ENCODE results near the gene MEIS1. TPM values are rescaled to one million over a fixed set of nuclear protein-coding genes. Genes with fewer than 3 reads are reported as not detected.
A peak's percentile ranks its signal among the peaks of the same experiment; 100 is the strongest.
"Not testable (repeated sequence)": the region's sequence is repeated elsewhere in the genome, so short reads cannot be mapped to it uniquely, and the experiment has no call there.

MEIS1 gene
- total RNA-seq, 1 experiment from 2014 or later = 6.4 TPM

DNA sequence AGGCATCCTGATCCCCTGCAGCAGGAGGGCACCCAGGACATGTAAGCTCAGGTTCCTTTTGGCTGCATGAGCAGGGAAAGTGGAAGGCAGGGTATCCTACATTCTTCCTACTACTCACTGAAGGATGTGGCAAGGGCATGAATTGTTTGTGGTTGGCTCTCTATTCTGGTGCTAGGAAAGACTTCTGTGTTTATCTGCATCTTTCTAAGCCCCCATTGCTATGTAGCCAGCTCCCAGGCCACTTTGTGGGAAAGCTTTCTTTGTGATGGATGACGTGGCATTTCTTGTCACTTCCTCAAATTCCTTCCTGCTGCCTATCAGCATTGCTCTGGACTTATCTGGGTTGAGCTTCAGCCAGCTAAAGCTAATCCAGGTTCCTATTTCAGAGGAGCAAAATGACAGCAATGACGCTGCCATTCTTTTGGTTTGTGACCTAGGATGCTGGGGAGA, 46.2 kb downstream of the MEIS1 start:
- no peak for DNase-seq (ENCODE audit: low read depth, low spot score)
- in situ Hi-C loops (cut with HindIII; ENCODE audit: low pct_unique_long_range_greater_than_20kb, low sequenced_read_pairs) = no loop called here

DNA sequence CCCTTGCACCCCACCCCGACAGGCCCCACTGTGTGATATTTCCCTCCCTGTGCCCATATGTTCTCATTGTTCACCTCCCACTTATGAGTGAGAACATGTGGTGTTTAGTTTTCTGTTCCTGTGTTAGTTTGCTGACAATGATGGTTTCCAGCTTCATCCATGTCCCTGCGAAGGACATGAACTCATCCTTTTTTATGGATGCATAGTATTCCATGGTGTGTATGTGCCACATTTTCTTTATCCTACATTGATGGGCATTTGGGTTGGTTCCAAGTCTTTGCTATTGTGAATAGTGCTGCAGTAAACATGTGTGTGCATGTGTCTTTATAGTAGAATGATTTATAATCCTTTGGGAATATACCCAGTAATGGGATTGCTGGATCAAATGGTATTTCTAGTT, 50.3 kb downstream of the MEIS1 start:
- in situ Hi-C loops (cut with HindIII; ENCODE audit: low pct_unique_long_range_greater_than_20kb, low sequenced_read_pairs); DNase-seq (ENCODE audit: low read depth, low spot score): not testable (repeated sequence)

DNA sequence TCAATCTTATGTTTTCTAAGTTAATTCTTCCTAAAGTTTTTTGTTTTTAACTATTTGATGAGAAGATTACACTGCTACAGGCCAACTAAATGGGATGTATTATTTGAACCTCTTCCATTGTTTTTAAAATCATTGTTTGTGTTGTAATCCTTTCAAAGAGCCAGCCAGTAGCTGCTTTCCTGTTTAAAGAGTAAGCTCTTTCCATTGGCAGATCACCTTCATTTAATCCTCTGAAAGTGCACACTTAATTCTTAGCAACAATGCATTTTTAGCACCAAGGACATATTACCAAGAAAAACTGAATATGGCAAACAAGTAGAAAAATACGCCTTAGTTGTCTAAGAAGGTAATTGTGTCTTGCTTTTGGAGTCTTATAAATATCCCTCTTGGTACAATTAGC, 54.0 kb downstream of the MEIS1 start:
- in situ Hi-C loops (cut with HindIII; ENCODE audit: low pct_unique_long_range_greater_than_20kb, low sequenced_read_pairs) = no loop called here
- no peak for DNase-seq (ENCODE audit: low read depth, low spot score)

DNA sequence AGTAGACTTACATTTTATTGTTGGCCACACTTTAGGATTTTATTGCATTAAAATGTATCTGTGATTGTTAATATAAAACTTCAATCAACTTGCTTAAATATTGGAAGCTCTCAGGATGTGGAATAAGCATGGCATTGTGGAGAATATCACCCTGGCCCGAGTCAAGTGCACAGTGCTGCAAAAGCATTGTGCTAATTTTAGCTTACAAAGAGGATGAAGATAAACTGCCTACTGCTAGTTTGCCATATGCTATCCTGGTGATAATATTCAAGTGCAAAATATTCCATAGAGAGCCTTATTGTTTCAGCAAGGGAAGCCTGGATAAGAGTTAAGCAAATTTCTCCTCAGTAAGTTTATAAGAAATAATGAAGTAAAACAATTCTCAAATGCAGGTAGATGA, 54.5 kb downstream of the MEIS1 start:
- DNase-seq (ENCODE audit: low read depth, low spot score) = no peak
- in situ Hi-C loops (cut with HindIII; ENCODE audit: low pct_unique_long_range_greater_than_20kb, low sequenced_read_pairs) = no loop called here

DNA sequence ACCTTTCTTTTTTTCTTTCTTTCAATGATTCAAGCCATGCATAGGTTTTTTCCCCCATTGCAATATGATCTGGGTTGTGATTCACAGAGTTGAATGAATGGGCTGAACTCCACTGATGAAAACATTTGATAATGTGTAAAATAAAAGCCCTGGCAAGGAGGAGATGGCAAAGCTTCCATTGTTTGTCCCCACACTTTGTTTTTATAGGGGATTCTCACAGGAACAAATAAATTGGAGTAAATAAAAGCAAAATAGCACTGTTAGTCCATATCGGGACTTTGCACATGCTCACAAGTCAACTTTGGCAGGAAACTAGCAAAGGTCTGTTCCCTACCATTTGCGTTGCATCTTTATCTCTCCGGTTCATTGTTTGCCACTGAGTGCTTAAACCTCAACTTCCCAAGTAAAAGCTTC, 55.7 kb downstream of the MEIS1 start:
- in situ Hi-C loops (cut with HindIII; ENCODE audit: low pct_unique_long_range_greater_than_20kb, low sequenced_read_pairs) = no loop called here
- DNase-seq (ENCODE audit: low read depth, low spot score) = no peak

DNA sequence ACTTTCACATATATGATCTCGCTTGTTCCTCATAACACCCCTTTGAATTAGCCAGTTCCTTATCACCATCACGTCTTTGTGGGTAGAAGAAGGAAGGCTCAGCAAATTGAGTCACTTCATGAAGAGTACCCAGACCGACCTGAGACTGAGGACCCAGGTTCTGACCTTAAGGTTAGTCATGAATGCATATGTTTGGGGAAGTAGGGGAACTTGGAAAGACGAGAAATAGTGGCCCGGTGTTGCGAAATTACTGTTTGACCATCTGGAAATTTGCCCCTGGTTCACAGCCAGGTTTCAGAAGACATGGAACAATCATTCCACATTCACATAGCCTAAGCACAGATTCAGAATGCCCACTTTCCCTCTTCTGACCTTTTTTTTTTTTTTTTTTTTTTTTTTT, 59.8 kb downstream of the MEIS1 start:
- in situ Hi-C loops (cut with HindIII; ENCODE audit: low pct_unique_long_range_greater_than_20kb, low sequenced_read_pairs) = no loop called here
- DNase-seq (ENCODE audit: low read depth, low spot score) = no peak

DNA sequence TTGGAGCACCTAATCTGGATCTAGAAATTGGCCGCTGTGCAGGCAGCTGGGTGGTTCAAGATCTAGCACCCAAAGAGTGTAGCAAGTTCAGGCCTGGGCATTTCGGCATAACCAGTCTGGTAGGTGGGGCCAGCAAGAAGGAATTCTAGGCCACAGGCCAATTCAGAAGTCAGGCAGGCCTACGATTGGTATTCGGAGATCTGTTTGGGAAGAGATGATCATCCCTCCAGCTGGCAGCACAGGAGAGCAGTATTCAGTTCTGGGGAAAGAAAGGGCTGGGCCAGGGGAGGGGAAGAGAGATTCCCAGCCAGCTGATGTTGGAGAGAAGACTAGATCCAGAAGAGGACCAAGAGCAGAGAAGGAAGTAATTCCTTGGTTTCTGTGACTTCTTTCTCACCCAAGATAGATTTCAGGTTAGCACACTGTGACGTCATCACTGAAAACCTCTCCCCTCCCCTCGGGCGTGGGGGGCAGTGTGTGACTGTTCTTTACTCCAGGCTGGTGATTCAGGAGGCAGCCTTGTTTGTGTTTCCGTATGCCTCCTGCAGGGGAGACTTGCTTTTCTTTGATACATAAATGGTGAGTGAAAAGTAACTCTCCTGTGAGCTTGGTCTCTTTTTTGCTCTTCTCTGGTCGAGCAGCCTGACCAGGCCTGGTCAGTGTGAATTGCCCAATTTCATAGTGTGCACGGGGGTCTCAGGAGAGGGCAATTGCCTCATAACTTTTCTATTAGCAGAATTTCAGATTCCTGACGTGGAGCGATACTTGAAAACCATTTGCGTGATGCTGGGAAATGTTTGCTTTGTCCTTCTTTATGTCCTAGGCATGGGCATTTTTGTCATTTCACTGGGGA, 61.1 kb downstream of the MEIS1 start:
- DNase-seq (ENCODE audit: low read depth, low spot score) = peak; percentile 33
- in situ Hi-C loops (cut with HindIII; ENCODE audit: low pct_unique_long_range_greater_than_20kb, low sequenced_read_pairs) = no loop called here

DNA sequence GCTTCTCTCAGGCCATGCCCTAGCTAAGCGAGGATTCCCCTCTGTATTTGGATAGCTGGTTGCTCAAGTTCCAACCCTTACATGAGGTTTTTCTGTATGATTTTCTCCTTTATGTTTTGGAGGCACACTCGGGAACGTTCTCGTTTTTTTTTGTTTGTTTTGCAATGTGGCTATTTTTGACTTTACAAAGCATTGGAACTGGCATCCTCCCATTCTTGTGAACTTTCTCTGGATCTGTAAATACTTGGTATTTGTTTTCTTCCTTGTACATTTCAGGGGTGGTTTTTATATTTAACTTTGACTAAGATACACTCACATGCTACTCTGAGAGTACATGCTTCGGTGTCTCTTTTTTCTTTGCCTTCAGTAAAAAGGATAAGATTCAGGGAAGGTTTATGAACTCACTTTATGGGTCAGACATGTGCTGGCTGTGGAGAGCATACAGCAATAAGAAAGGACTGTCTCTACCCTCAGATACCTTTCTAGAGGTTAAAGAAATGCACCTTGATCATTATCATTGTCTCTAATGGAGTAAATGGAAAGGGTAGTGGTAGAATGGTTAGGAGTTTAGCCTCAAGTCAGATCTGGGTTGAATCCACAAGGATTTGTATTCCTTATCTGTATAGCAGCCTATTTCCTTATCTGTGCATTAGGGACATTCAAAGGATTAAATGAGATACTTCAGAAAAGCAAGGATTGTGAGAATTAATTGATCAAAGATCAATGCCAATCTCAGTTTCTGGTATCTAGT, 61.9 kb downstream of the MEIS1 start:
- in situ Hi-C loops (cut with HindIII; ENCODE audit: low pct_unique_long_range_greater_than_20kb, low sequenced_read_pairs) = no loop called here

DNA sequence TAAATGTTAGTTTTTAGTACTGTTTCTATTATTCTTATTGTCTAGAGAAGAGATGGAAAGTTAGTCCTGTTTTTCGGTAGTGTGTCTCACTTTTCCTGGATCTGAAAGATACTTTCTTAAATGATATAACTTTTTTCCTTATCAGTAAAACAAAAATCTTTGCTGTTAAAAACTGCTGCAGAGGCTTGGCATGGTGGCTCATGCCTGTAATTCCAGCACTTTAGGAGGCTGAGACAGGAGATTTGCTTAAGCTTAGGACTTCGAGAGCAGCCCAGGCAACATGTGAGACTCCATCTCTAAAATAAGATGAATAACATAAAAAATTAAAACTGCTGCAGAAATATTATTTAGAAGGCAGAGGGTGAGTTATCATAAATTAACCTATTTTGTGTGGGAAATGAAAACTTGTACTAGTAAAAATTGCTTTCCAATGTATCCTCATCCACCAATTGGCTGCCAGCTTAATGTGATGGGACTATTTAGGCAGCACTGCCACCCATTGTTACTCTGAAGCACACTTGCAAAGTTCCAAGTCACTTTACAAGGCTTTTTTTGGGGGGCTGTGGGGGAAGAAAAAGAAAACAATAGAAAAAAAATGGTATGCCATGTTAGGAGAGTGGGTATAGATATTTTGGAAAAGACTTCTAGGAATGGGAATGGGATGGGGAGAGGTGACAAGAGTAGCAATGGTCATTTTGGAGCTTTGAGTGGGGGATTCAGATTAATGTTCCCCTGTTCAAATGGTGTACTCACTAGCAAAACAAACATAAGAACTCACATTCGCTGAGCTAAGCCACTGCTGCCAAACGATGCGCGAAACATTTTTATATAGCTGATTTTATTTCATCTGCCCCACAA, 62.7 kb downstream of the MEIS1 start:
- DNase-seq (ENCODE audit: low read depth, low spot score) = no peak
- in situ Hi-C loops (cut with HindIII; ENCODE audit: low pct_unique_long_range_greater_than_20kb, low sequenced_read_pairs) = no loop called here

More for the DNA sequence above, 61.9 kb downstream of the MEIS1 start:
- DNase-seq (ENCODE audit: low read depth, low spot score) = no peak

DNA sequence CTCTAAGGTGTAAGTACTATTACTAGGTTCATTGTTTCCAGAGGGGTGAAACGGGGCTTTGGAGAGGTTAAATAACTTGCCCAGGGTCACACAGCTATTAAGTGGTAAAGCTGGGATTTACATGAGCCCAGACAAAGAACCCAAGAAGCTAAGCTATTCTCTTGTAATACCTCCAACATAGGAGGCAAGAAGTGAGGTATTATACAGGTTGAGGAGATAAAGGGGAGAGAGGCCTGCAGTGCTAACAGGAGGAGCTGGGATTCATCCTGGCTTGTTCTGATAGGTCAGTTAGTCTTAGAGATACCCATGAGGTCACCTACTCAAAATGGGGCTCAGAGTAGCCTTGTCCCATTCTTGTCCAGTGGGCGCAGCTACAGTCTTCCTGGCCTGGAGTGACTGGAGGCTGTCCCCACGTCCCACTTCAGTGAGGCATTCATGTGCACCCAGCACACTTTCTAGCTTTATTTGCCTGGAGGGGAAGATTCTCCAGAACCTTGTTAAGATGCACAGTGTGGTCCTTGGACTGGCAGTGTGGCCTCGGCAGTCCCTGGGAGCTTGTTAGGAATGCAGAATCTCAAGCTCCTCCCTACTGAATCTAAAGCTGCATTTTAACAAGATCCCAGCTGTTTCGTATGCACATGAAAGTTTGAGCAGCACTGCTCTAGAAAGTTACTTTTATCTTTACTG, 63.5 kb downstream of the MEIS1 start:
- in situ Hi-C loops (cut with HindIII; ENCODE audit: low pct_unique_long_range_greater_than_20kb, low sequenced_read_pairs) = no loop called here
- DNase-seq (ENCODE audit: low read depth, low spot score) = no peak

DNA sequence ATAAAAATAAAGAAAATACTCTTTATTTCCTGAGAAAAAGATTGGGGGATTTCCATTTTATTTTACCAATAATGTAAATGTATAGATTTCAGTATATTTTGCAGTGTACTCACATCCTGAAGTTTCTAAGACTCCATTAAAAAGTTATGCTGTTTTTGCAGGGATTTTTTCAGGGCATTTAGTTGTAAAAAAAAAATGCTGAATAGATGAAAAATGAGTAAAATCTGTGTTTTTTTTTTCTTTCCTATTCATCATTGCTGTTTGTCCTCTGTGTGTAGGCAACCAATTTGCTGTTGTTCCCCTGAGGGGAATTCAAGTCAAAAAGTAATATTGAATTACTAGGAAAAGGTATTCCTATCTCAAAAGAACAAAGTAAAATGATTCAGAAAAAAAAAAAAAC, 66.3 kb downstream of the MEIS1 start:
- in situ Hi-C loops (cut with HindIII; ENCODE audit: low pct_unique_long_range_greater_than_20kb, low sequenced_read_pairs) = no loop called here
- DNase-seq (ENCODE audit: low read depth, low spot score) = no peak

DNA sequence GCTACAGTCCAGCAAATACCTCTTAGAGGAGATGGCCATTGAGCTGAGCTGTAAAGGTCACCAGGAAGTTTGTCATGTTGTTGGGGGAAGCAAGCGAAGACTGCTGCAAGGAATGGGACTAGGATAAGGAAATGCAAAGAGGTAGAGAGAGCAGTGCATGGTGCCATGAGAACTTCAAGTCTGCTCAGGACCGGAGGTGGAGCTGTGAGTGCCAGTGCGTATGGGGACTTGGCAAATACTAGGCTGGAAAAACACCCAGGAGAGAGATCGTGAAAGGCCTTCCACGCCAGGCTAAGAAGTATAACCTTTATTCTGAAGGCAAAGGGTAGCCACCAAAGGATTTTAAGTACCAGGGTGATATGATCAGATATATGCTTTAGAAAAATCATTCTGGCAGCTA, 71.3 kb downstream of the MEIS1 start:
- DNase-seq (ENCODE audit: low read depth, low spot score) = no peak
- in situ Hi-C loops (cut with HindIII; ENCODE audit: low pct_unique_long_range_greater_than_20kb, low sequenced_read_pairs) = no loop called here

DNA sequence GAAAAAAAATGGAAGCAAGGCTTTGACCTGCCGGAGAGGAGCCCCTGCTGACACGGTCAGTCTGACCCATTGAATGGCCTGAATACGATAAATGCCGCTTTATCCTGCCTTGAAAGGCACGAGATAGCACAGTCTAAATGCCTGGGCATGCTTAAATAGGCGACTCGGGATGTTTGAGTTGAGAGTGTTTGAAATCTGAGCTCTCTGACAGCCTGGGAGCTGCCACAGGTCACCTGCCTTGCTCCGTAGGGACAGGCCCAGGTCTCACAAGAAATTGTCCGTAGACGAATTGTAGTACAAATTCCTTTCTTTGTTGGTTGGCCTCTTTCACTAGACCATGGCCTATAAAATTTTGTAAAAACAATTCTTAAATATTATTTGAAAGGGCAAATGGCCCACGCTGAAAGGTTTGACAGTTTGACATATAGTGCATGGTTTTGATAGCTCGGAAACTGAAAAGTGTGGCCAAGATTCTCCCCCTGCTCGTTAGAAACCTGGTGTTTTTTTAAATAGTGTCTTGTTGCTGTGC, 72.8 kb downstream of the MEIS1 start:
- in situ Hi-C loops (cut with HindIII; ENCODE audit: low pct_unique_long_range_greater_than_20kb, low sequenced_read_pairs) = no loop called here
- DNase-seq (ENCODE audit: low read depth, low spot score) = no peak

DNA sequence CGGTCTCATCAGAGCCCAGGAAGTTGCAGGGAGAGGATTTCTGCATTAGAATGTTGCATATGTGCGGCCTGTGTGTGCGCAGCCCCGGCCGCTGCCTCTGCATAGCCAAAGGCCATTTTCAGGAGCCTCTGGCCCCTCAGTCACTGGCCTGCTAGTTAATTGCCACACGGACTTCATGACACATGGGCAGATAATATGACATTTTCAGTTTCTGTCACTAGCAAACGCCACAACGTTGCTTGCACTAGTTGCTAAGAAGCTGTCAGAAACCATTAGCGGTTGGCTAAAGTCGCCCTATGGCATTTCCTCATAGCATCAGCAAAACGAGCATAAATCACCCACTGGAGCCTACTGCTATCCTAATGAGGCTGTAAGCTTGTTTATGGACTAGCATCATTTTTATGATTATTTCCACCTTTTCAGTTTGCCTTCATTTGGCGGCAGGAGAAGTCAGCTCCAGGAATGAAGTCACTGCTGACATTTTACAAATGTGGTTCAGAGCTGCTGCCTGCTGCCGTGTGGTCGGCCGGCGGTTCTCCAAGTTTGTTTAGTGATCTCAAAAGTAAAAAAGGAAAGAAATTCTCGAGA, 73.7 kb downstream of the MEIS1 start:
- no peak for DNase-seq (ENCODE audit: low read depth, low spot score)
- in situ Hi-C loops (cut with HindIII; ENCODE audit: low pct_unique_long_range_greater_than_20kb, low sequenced_read_pairs) = no loop called here

DNA sequence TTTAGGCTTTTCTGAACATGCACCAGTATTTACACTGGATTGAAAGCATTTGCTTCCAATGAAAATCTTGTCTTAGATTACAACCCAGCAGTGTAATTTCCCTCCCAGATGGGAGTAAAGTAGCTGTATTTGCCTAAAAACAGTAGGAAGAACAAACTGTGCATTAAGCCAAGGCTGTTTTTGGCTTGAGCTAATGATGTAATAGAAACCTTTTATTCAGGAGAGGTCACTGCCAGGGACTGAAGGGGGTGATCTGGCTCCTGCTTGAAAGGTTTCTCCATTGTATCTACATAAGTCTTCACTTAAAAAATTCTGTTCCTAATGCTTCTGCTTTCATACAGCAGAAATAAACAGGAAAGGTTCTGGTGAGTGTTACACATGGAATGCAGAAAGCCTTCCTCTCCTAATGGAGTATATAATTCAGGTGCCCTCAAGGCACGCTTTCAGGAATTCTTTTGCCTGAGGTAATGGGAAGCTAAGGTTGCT, 74.4 kb downstream of the MEIS1 start:
- DNase-seq (ENCODE audit: low read depth, low spot score) = no peak
- in situ Hi-C loops (cut with HindIII; ENCODE audit: low pct_unique_long_range_greater_than_20kb, low sequenced_read_pairs) = no loop called here

DNA sequence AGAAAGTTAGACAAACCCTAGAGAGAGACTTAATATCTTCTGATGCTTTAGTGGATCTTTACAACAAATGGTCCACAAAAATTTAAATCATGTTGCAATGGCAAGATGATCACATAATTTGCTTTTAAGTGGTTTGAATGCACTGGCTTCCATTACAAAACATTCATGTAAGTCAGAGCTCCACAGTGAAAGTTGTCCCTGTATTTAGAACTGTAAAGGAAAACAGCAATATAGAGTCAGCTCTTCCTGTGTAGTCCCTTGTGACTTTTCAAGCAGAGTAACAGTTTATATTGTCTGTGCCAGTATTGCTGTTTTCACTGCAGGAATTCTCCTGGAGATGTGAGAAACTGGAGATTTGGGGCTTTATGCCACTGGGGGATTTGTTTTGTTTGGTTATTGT, 77.7 kb downstream of the MEIS1 start:
- in situ Hi-C loops (cut with HindIII; ENCODE audit: low pct_unique_long_range_greater_than_20kb, low sequenced_read_pairs) = no loop called here
- no peak for DNase-seq (ENCODE audit: low read depth, low spot score)

DNA sequence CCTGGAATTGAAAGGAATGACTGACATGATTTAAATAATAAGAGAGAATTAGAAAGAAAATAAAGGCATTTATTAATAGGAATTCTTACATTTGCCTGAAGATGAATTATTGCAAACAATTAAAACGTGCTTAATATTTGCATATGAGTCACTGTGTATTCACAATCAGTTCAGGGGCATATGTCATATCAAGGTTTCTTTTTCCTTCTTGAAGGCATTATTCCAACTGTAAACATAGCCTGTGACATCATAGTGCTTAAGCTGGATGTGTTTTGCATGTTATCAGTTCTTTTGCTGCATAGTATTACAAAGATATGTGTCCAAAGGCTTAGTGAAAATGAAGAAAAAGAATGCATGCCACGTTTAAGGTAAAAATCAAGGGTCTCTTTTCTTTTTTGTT, 80.8 kb downstream of the MEIS1 start:
- in situ Hi-C loops (cut with HindIII; ENCODE audit: low pct_unique_long_range_greater_than_20kb, low sequenced_read_pairs) = no loop called here
- DNase-seq (ENCODE audit: low read depth, low spot score) = no peak

Data from SK-MEL-5 (cell line).